GM23338 (cell line): Measurements from ENCODE around the gene ANO6.

Experiments used
- CREB1 ChIP-seq: fragments of 250-450 bp; sonication (Bioruptor Pico); IDR thresholded peaks from 2 replicates; pipeline ENCODE4 v1.5.0; 2020; ENCODE audit warnings: low read depth, mild to moderate bottlenecking, moderate library complexity
- EZH2phosphoT487 ChIP-seq: fragments of 200-600 bp; sonication (generic); IDR thresholded peaks from one replicate; pipeline ENCODE4 v1.8.1; 2018; ENCODE audit warnings: antibody characterized with exemption; ENCODE audit not compliant: unreplicated experiment
- JUNB ChIP-seq: IDR thresholded peaks from one replicate; pipeline ENCODE4 v1.6.1; 2016; ENCODE audit warnings: antibody characterized with exemption; ENCODE audit not compliant: unreplicated experiment
- NANOG ChIP-seq: IDR thresholded peaks from 2 replicates; pipeline ENCODE4 v1.6.1; 2016; ENCODE audit warnings: antibody characterized with exemption, borderline replicate concordance
- ZNF331 ChIP-seq: fragments of 250-450 bp; sonication (Bioruptor Pico); IDR thresholded peaks from 2 replicates; pipeline ENCODE4 v1.5.0; 2020; ENCODE audit warnings: low read depth, mild to moderate bottlenecking, moderate library complexity
- TF ChIP-seq, protein P1 (sequence below), 2 experiments: fragments of 200-600 bp in 1 of 2; sonication (generic) in 1 of 2; conservative IDR thresholded peaks; 2 replicates each; pipeline versions ENCODE4 v1.5.1 to v1.6.1; 2016 to 2017; ENCODE audit warnings: antibody characterized with exemption in 2 of 2, low read depth in 2 of 2, mild to moderate bottlenecking in 2 of 2, moderate library complexity in 1 of 2
- TF ChIP-seq, protein P2 (sequence below): IDR thresholded peaks from one replicate; pipeline ENCODE4 v1.6.1; 2018; ENCODE audit warnings: antibody characterized with exemption; ENCODE audit not compliant: unreplicated experiment

DNA sequence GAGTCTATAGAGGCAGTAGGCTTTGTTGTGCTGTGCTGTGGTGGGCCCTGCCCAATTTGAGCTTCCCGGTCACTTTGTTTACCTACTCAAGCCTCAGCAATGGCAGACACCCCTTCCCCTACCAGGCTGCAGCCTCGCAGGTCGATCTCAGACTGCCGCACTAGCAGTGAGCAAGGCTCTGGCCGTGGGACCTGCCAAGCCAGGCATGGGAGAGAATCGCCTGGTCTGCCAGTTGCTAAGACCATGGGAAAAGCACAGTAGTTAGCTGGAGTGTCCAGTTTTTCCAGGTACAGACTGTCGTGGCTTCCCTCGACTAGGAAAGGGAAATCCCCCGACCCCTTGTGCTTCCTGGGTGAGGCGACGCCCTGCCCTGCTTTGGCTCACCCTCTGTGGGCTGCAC lies 26.3 kb downstream of the ANO6 start:
- TF ChIP-seq, protein P1, sequence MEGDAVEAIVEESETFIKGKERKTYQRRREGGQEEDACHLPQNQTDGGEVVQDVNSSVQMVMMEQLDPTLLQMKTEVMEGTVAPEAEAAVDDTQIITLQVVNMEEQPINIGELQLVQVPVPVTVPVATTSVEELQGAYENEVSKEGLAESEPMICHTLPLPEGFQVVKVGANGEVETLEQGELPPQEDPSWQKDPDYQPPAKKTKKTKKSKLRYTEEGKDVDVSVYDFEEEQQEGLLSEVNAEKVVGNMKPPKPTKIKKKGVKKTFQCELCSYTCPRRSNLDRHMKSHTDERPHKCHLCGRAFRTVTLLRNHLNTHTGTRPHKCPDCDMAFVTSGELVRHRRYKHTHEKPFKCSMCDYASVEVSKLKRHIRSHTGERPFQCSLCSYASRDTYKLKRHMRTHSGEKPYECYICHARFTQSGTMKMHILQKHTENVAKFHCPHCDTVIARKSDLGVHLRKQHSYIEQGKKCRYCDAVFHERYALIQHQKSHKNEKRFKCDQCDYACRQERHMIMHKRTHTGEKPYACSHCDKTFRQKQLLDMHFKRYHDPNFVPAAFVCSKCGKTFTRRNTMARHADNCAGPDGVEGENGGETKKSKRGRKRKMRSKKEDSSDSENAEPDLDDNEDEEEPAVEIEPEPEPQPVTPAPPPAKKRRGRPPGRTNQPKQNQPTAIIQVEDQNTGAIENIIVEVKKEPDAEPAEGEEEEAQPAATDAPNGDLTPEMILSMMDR (conservative IDR thresholded peaks at IDR 0.05; ENCODE audit: low read depth in 2 of 2) = no peak
- TF ChIP-seq NANOG (no peak), ZNF331 (CRISPR knock-in tag) (no peak), JUNB (no peak), EZH2phosphoT487 (no peak), CREB1 (CRISPR knock-in tag) (no peak)
- TF ChIP-seq, protein P2, sequence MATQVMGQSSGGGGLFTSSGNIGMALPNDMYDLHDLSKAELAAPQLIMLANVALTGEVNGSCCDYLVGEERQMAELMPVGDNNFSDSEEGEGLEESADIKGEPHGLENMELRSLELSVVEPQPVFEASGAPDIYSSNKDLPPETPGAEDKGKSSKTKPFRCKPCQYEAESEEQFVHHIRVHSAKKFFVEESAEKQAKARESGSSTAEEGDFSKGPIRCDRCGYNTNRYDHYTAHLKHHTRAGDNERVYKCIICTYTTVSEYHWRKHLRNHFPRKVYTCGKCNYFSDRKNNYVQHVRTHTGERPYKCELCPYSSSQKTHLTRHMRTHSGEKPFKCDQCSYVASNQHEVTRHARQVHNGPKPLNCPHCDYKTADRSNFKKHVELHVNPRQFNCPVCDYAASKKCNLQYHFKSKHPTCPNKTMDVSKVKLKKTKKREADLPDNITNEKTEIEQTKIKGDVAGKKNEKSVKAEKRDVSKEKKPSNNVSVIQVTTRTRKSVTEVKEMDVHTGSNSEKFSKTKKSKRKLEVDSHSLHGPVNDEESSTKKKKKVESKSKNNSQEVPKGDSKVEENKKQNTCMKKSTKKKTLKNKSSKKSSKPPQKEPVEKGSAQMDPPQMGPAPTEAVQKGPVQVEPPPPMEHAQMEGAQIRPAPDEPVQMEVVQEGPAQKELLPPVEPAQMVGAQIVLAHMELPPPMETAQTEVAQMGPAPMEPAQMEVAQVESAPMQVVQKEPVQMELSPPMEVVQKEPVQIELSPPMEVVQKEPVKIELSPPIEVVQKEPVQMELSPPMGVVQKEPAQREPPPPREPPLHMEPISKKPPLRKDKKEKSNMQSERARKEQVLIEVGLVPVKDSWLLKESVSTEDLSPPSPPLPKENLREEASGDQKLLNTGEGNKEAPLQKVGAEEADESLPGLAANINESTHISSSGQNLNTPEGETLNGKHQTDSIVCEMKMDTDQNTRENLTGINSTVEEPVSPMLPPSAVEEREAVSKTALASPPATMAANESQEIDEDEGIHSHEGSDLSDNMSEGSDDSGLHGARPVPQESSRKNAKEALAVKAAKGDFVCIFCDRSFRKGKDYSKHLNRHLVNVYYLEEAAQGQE = no peak
